ENCODE data around the gene PAX5. TPM values are rescaled to one million over a fixed set of nuclear protein-coding genes. Genes with fewer than 3 reads are reported as not detected.

The PAX5 gene
- total RNA-seq, 1 experiment from 2014 or later: not detected

- intact Hi-C loops (cut with micrococcal nuclease; ENCODE audit: unreplicated experiment): no loop called here
- POLR2A ChIA-PET (ENCODE audit: unreplicated experiment): no interaction called here
Observed at GRCh38 chr9:36893911-36894310, 140.2 kb downstream of the PAX5 start.

GRCh38 chr9:36893184-36893583 lies 140.9 kb downstream of the PAX5 start:
- TF ChIP-seq CTCF (conservative IDR thresholded peaks at IDR 0.05): no peak
- no peak for TF ChIP-seq EZH2 (IDR thresholded peaks at IDR 0.05; ENCODE audit: low read depth)
- CTCF ChIA-PET: no interaction called here
- BruUV-seq (replicated peaks): no TSS peak
- peaks cover 53% of the 10 kb centered on the region for H3K27me3 ChIP-seq (ENCODE audit: insufficient read depth, low read depth)
- H3F3A ChIP-seq (ENCODE audit: insufficient read depth, low read depth): no peaks in the 10 kb centered on the region
- H3K4me2 ChIP-seq: no peak overlapping the region
- H2AFZ ChIP-seq: no peak overlapping the region
- no peaks in the 10 kb centered on the region for H3K36me3 ChIP-seq (ENCODE audit: low read depth)
- H3K79me2 ChIP-seq (ENCODE audit: low read depth): no peaks in the 10 kb centered on the region
- no peaks in the 10 kb centered on the region for H3K9me3 ChIP-seq (ENCODE audit: insufficient read depth, low read depth)
- POLR2A ChIA-PET (ENCODE audit: unreplicated experiment): no interaction called here
- no peak overlapping the region for H3K27ac ChIP-seq
- intact Hi-C loops (cut with micrococcal nuclease; ENCODE audit: unreplicated experiment): no loop called here
- no peak for DNase-seq
- no peaks in the 10 kb centered on the region for H4K20me1 ChIP-seq (ENCODE audit: insufficient read depth)
- no peaks in the 10 kb centered on the region for H3K9me2 ChIP-seq (ENCODE audit: insufficient read depth)
- no peak overlapping the region for H3K4me3 ChIP-seq
- H3K4me1 ChIP-seq (replicated peaks; ENCODE audit: insufficient read depth): no peaks in the 10 kb centered on the region

More at GRCh38 chr9:36893911-36894310, 140.2 kb downstream of the PAX5 start:
- H3K79me2 ChIP-seq (ENCODE audit: low read depth): no peaks in the 10 kb centered on the region
- no peak overlapping the region for H2AFZ ChIP-seq
- H3K27ac ChIP-seq: no peak overlapping the region
- H3K27me3 ChIP-seq (ENCODE audit: insufficient read depth, low read depth): peaks cover 47% of the 10 kb centered on the region
- H3F3A ChIP-seq (ENCODE audit: insufficient read depth, low read depth): no peaks in the 10 kb centered on the region
- no peak for TF ChIP-seq CTCF (conservative IDR thresholded peaks at IDR 0.05)
- no peak for TF ChIP-seq EZH2 (IDR thresholded peaks at IDR 0.05; ENCODE audit: low read depth)
- CTCF ChIA-PET: no interaction called here
- H4K20me1 ChIP-seq (ENCODE audit: insufficient read depth): no peaks in the 10 kb centered on the region
- no peaks in the 10 kb centered on the region for H3K9me2 ChIP-seq (ENCODE audit: insufficient read depth)
- no peaks in the 10 kb centered on the region for H3K4me1 ChIP-seq (replicated peaks; ENCODE audit: insufficient read depth)
- H3K36me3 ChIP-seq (ENCODE audit: low read depth): no peaks in the 10 kb centered on the region
- no peaks in the 10 kb centered on the region for H3K9me3 ChIP-seq (ENCODE audit: insufficient read depth, low read depth)
- no peak for DNase-seq
- no peak overlapping the region for H3K4me3 ChIP-seq
- H3K4me2 ChIP-seq: no peak overlapping the region
- BruUV-seq (replicated peaks): no TSS peak

- H2AFZ ChIP-seq: no peak overlapping the region
- no peak for DNase-seq
- H3K4me3 ChIP-seq: no peak overlapping the region
- H3K79me2 ChIP-seq (ENCODE audit: low read depth): no peaks in the 10 kb centered on the region
- no peak overlapping the region for H3K4me2 ChIP-seq
- no peak overlapping the region for H3K27ac ChIP-seq
- BruUV-seq (replicated peaks): no TSS peak
- H3K9me2 ChIP-seq (ENCODE audit: insufficient read depth): no peaks in the 10 kb centered on the region
- H3K36me3 ChIP-seq (ENCODE audit: low read depth): no peaks in the 10 kb centered on the region
- no peaks in the 10 kb centered on the region for H3K4me1 ChIP-seq (replicated peaks; ENCODE audit: insufficient read depth)
- CTCF ChIA-PET: interaction anchor here (0.6 kb wide), 2 partner anchors 66 to 573 kb away, joined by 3 to 5 read pairs; partner anchors contain the start of gene ZBTB5
- POLR2A ChIA-PET (ENCODE audit: unreplicated experiment): no interaction called here
- TF ChIP-seq EZH2 (IDR thresholded peaks at IDR 0.05; ENCODE audit: low read depth) (no peak), CTCF (conservative IDR thresholded peaks at IDR 0.05) (no peak)
- H3K9me3 ChIP-seq (ENCODE audit: insufficient read depth, low read depth): no peaks in the 10 kb centered on the region
- no peaks in the 10 kb centered on the region for H4K20me1 ChIP-seq (ENCODE audit: insufficient read depth)
- no peaks in the 10 kb centered on the region for H3F3A ChIP-seq (ENCODE audit: insufficient read depth, low read depth)
- intact Hi-C loops (cut with micrococcal nuclease; ENCODE audit: unreplicated experiment): no loop called here
- H3K27me3 ChIP-seq (ENCODE audit: insufficient read depth, low read depth): peaks cover 49% of the 10 kb centered on the region
Observed at GRCh38 chr9:36892279-36892678, 141.8 kb downstream of the PAX5 start.
